ENCODE results near the gene B3GALT5. TPM values are rescaled to one million over a fixed set of nuclear protein-coding genes. Genes with fewer than 3 reads are reported as not detected.

B3GALT5 gene
- polyA plus RNA-seq, 1 donor (not counting 4 experiments of a cell fraction or from before 2014, with no cell fraction given), result not detected

GRCh38 chr21:39675590-39675989 lies 62.9 kb downstream of the B3GALT5 start:
- DNase-seq (ENCODE audit: low read depth, low spot score) (no peak), FAIRE-seq (no peak)
- Histone ChIP-seq H3K4me3 (ENCODE audit: control insufficient read depth in 2 of 3, extremely low read depth in 1 of 3, insufficient read depth in 2 of 3, low read depth in 1 of 3, low read length in 3 of 3) (no peak overlapping the region), H3K4me1 (ENCODE audit: control insufficient read depth, extremely low read depth, insufficient read depth, low read length) (no peaks in the 10 kb centered on the region), H2AFZ (ENCODE audit: control insufficient read depth, low read length) (no peak overlapping the region), H3K9ac (ENCODE audit: control insufficient read depth, extremely low read depth, insufficient read depth, low read length) (no peak overlapping the region), H4K20me1 (ENCODE audit: control insufficient read depth, extremely low read depth, insufficient read depth, low read length) (no peaks in the 10 kb centered on the region), H3K36me3 (ENCODE audit: control insufficient read depth in 2 of 2, extremely low read depth in 1 of 2, insufficient read depth in 2 of 2, low read length in 2 of 2) (no peaks in the 10 kb centered on the region), H3K79me2 (ENCODE audit: control insufficient read depth, insufficient read depth, low read length) (no peaks in the 10 kb centered on the region), H3K27ac (ENCODE audit: control insufficient read depth, insufficient read depth, low read length) (no peak overlapping the region), H3K27me3 (ENCODE audit: control insufficient read depth, extremely low read depth, insufficient read depth, low read length) (no peaks in the 10 kb centered on the region), H3K4me2 (ENCODE audit: control insufficient read depth, extremely low read depth, insufficient read depth, low read depth, low read length) (no peak overlapping the region), H3K9me1 (ENCODE audit: control insufficient read depth, extremely low read depth, insufficient read depth, low read length) (no peaks in the 10 kb centered on the region), H3K9me3 (ENCODE audit: control insufficient read depth, low read depth, low read length) (peaks cover 6% of the 10 kb centered on the region)
- TF ChIP-seq EZH2 (IDR thresholded peaks at IDR 0.05; ENCODE audit: low read length) (no peak), CTCF (optimal IDR thresholded peaks at IDR 0.05 in 1 of 3, IDR thresholded peaks at IDR 0.05 in 1 of 3, conservative IDR thresholded peaks at IDR 0.05 in 1 of 3; ENCODE audit: extremely low read depth in 1 of 3, insufficient read depth in 2 of 3, low read length in 3 of 3) (no peak)
- dilution Hi-C loops (cut with MboI; ENCODE audit: extremely low pct_ligation_motif_present, low sequenced_read_pairs), result no loop called here

- no peak overlapping the region for H3K9ac ChIP-seq (ENCODE audit: control insufficient read depth, extremely low read depth, insufficient read depth, low read length)
- H3K4me3 ChIP-seq (ENCODE audit: control insufficient read depth in 2 of 3, extremely low read depth in 1 of 3, insufficient read depth in 2 of 3, low read depth in 1 of 3, low read length in 3 of 3), result no peak overlapping the region
- no peak for DNase-seq (ENCODE audit: low read depth, low spot score)
Measured at GRCh38 chr21:39675993-39676661, 63.4 kb downstream of the B3GALT5 start.

More at GRCh38 chr21:39675993-39676661, 63.4 kb downstream of the B3GALT5 start:
- no peak for TF ChIP-seq EZH2 (IDR thresholded peaks at IDR 0.05; ENCODE audit: low read length)
- TF ChIP-seq CTCF (optimal IDR thresholded peaks at IDR 0.05 in 1 of 3, IDR thresholded peaks at IDR 0.05 in 1 of 3, conservative IDR thresholded peaks at IDR 0.05 in 1 of 3; ENCODE audit: extremely low read depth in 1 of 3, insufficient read depth in 2 of 3, low read length in 3 of 3), result no peak
- no peak overlapping the region for H3K4me2 ChIP-seq (ENCODE audit: control insufficient read depth, extremely low read depth, insufficient read depth, low read depth, low read length)
- H3K9me1 ChIP-seq (ENCODE audit: control insufficient read depth, extremely low read depth, insufficient read depth, low read length), result no peaks in the 10 kb centered on the region
- dilution Hi-C loops (cut with MboI; ENCODE audit: extremely low pct_ligation_motif_present, low sequenced_read_pairs), result no loop called here
- H3K27ac ChIP-seq (ENCODE audit: control insufficient read depth, insufficient read depth, low read length), result no peak overlapping the region
- peaks cover 6% of the 10 kb centered on the region for H3K9me3 ChIP-seq (ENCODE audit: control insufficient read depth, low read depth, low read length)
- FAIRE-seq, result no peak
- no peak overlapping the region for H2AFZ ChIP-seq (ENCODE audit: control insufficient read depth, low read length)
- no peaks in the 10 kb centered on the region for H3K27me3 ChIP-seq (ENCODE audit: control insufficient read depth, extremely low read depth, insufficient read depth, low read length)
- no peaks in the 10 kb centered on the region for H3K36me3 ChIP-seq (ENCODE audit: control insufficient read depth in 2 of 2, extremely low read depth in 1 of 2, insufficient read depth in 2 of 2, low read length in 2 of 2)
- H3K79me2 ChIP-seq (ENCODE audit: control insufficient read depth, insufficient read depth, low read length), result no peaks in the 10 kb centered on the region
- no peaks in the 10 kb centered on the region for H4K20me1 ChIP-seq (ENCODE audit: control insufficient read depth, extremely low read depth, insufficient read depth, low read length)
- no peaks in the 10 kb centered on the region for H3K4me1 ChIP-seq (ENCODE audit: control insufficient read depth, extremely low read depth, insufficient read depth, low read length)
